Measurements from ENCODE around the gene CT45A8. TPM values are rescaled to one million over a fixed set of nuclear protein-coding genes. Genes with fewer than 3 reads are reported as not detected.
A peak's percentile ranks its signal among the peaks of the same experiment; 100 is the strongest.

The CT45A8 gene
- total and polyA plus RNA-seq, 9 of the 15 experiments (the other 6 are each of a cell fraction or from before 2014, with no cell fraction given): 6.5 to 27.7 (median 9.6) TPM; not detected in 4

GRCh38 chrX:135893294-135893817 lies 39.0 kb upstream of the CT45A8 start, which contains the start of the genes CT45A10 and SAGE1 (continued):
- TF ChIP-seq REST (IDR thresholded peaks at IDR 0.05; ENCODE audit: borderline replicate concordance) (peak; percentile 71), REST (CRISPR knock-in tag; IDR thresholded peaks at IDR 0.05; ENCODE audit: low read depth) (no peak), MXD1 (CRISPR knock-in tag; IDR thresholded peaks at IDR 0.05; ENCODE audit: borderline replicate concordance, poor library complexity, severe bottlenecking) (no peak), PATZ1 (CRISPR knock-in tag; IDR thresholded peaks at IDR 0.05; ENCODE audit: borderline replicate concordance) (no peak), ZBTB11 (CRISPR knock-in tag; IDR thresholded peaks at IDR 0.05) (peak in 1 of 3 experiments; percentile 80; a peak in 2 of 6 replicates), CXXC5 (CRISPR knock-in tag; IDR thresholded peaks at IDR 0.05) (peak; percentile 73), ARID3A (IDR thresholded peaks at IDR 0.05; ENCODE audit: borderline replicate concordance, low read depth, low read length) (no peak), MLX (CRISPR knock-in tag; conservative IDR thresholded peaks at IDR 0.05) (no peak)
